BJ (cell line): ENCODE results near the gene IGSF21. TPM values are rescaled to one million over a fixed set of nuclear protein-coding genes. Genes with fewer than 3 reads are reported as not detected.
"Not testable (repeated sequence)": the region's sequence is repeated elsewhere in the genome, so short reads cannot be mapped to it uniquely, and the experiment has no call there.

Experiments
- CTCF ChIA-PET: fragments of 350-600 bp; formaldehyde crosslinking; extraction: SDS; loops from one replicate; lab custom pipeline; 2021; ENCODE audit warnings: antibody characterized with exemption, inconsistent platforms; lab: Yijun Ruan, JAX
- POLR2A ChIA-PET: fragments of 300-600 bp; sonication (Branson Sonifier 250); formaldehyde crosslinking; extraction: SDS; loops from one replicate; lab custom pipeline; 2021; ENCODE audit warnings: antibody characterized with exemption; lab: Charles Lee
- DNase-seq: peaks from one replicate; pipeline ENCODE4 v3.0.0-alpha.2; 2011; ENCODE audit warnings: low read depth
- H3K27me3 ChIP-seq: 2 replicates; pipeline ENCODE4 v1.6.0; 2011; ENCODE audit warnings: low read length; ENCODE audit not compliant: control insufficient read depth, insufficient read depth
- H3K36me3 ChIP-seq: 2 replicates; pipeline ENCODE4 v1.5.1; 2011; ENCODE audit warnings: low read length; ENCODE audit not compliant: control insufficient read depth, insufficient read depth
- H3K4me3 ChIP-seq: 2 replicates; pipeline ENCODE4 v1.5.1; 2011; ENCODE audit warnings: low read depth, mild to moderate bottlenecking, control low read depth, low read length
- polyA plus RNA-seq: library from polyadenylated mRNA; depleted of rRNA; stranded (reverse); fragments of >200 nt; gene quantifications from 2 replicates; pipeline ENCODE4 v1.2.3, GENCODE V29; 2011
- TF ChIP-seq, protein P1 (sequence below): IDR thresholded peaks from 2 replicates; pipeline ENCODE4 v1.5.1; 2011; ENCODE audit warnings: low read depth, mild to moderate bottlenecking, control low read depth, inconsistent platforms, low read length, moderate library complexity; ENCODE audit not compliant: insufficient read depth

Gene IGSF21
- polyA plus RNA-seq, 1 experiment, result not detected

DNA sequence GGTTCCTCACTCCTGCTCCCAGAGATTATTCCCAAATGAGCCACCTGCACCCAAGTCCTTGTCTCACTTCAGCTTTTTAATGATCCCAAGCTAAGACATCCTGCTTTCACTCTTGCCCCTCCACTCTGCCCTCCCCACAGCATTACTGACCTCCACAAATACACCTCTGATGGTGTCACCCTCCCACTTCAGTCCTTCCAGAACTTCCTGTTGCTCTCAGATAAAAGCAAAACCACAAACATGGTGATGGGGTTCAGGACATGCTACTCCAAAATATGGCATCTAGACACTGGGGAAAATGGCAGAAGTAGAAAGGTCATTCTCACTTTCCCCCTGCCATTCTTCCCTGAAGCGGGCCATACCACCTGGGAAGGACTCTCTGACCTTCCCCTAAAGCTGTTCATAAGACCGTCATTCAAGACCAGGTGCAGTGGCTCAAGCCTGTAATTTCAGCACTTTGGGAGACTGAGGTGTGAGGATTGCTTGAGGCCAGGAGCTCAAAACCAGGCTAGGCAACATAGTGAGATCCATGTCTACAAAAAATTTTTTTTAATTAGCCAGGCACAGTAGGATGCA, 307.4 kb downstream of the IGSF21 start:
- Histone ChIP-seq H3K27me3 (no peaks in the 10 kb centered on the region), H3K4me3 (no peak overlapping the region), H3K36me3 (no peaks in the 10 kb centered on the region)
- TF ChIP-seq, protein P1, sequence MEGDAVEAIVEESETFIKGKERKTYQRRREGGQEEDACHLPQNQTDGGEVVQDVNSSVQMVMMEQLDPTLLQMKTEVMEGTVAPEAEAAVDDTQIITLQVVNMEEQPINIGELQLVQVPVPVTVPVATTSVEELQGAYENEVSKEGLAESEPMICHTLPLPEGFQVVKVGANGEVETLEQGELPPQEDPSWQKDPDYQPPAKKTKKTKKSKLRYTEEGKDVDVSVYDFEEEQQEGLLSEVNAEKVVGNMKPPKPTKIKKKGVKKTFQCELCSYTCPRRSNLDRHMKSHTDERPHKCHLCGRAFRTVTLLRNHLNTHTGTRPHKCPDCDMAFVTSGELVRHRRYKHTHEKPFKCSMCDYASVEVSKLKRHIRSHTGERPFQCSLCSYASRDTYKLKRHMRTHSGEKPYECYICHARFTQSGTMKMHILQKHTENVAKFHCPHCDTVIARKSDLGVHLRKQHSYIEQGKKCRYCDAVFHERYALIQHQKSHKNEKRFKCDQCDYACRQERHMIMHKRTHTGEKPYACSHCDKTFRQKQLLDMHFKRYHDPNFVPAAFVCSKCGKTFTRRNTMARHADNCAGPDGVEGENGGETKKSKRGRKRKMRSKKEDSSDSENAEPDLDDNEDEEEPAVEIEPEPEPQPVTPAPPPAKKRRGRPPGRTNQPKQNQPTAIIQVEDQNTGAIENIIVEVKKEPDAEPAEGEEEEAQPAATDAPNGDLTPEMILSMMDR, result no peak
- CTCF ChIA-PET, result no interaction called here
- POLR2A ChIA-PET, result no interaction called here
- DNase-seq, result no peak

- no peak for DNase-seq
- ChIA-PET CTCF (no interaction called here), POLR2A (no interaction called here)
- TF ChIP-seq, protein P1, result no peak
- no peak overlapping the region for H3K4me3 ChIP-seq
- no peaks in the 10 kb centered on the region for H3K27me3 ChIP-seq
- no peaks in the 10 kb centered on the region for H3K36me3 ChIP-seq
Measured at GRCh38 chr1:18415448-18416027, 307.9 kb downstream of the IGSF21 start.

DNA sequence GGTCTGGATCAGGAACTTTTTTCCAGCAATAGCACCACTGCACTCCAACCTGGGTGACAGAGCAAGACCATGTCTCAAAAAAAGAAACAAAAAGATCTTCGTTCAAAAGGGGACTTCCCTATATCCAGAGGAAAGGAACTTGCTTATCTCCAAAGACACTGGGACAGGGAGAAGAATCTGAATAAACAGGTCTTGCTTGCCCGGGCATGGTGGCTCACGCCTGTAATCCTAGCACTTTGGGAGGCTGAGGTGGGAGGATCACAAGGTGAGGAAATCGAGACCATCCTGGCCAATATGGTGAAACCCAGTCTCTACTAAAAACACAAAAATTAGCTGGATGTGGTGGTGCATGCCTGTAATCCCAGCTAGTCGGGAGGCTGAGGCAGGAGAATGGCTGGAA, 308.5 kb downstream of the IGSF21 start:
- H3K27me3 ChIP-seq, H3K36me3 ChIP-seq, DNase-seq, POLR2A ChIA-PET, CTCF ChIA-PET, H3K4me3 ChIP-seq: not testable (repeated sequence)

DNA sequence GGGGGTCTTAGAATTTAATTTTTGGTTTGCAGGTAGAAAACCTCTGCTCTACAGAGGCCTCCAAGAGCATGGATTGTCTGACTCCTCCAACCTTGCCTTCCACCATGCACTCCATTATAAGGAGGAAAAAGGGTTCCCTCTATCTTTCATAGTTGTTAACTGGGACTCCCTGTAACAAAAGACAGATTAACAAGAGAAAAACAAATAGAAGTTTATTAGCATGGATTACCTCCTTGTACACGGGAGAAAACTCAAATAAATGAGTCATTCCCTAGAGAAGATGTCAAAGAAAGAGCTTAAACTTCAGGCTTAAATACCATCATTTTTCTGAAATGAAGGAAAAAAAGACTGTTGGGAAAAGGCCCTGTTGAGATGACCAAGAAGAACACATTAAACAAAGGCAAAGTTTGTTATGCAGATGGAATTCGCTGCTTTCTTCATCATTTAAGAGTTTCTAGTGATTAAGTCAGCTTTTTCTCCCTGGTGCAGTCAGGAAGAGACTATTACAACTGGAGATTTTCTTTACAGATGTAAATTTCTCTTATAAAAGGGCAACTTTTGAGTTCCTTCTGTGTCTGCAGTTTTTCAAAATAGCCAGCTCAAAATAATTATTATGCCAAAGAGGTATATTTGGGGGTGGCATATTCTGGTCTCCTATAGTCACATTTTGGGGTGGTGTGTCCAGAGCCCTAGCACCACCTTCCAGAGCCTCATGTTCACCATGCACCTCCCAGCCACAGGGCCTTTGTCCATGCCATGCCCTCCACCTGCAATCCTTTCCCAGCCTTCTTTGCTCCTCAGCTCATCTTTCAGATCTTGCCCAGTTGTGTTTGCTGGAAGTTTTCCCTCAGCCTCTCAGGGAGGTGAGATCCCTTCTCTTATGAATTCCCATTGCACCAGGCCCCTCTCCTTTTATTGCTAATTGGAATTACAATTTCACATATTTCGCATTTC, 310.0 kb downstream of the IGSF21 start:
- Histone ChIP-seq H3K4me3 (no peak overlapping the region), H3K36me3 (no peaks in the 10 kb centered on the region), H3K27me3 (no peaks in the 10 kb centered on the region)
- DNase-seq, result no peak
- ChIA-PET CTCF (no interaction called here), POLR2A (no interaction called here)
- TF ChIP-seq, protein P1, result no peak

DNA sequence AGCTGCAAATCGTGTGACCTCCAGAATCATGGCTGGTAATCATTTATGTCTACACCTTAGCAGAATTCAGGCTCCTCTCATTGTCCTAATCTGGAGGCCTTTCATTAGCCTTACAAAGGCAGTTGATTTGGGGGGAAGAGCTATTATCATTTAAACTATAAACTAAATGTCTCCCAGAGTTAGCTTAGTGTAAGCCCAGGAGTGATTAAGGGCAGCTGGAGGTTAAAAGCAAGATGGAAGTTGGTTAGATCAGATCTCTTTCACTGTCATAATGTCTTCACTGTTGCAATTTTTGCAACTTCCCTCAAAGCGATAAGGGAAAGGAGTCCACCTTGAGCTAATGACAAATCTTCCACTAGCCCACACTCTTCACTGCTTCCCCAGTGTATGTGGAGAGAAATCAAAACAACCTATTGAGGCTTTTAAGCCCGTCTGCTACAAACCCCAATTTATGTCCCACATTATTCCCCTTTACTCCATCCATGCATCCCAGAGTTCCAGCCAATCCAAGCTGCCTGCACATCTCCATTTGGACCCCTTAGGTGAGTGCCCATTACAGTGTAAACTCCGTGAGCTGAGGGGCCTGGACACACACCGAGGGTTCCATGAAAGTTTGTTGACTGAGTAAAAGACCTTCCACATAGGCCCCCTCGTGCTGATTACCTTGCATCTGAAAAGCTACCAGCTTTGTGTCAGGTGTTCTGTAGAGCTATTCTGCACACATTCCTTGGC, 311.7 kb downstream of the IGSF21 start:
- DNase-seq, result no peak
- POLR2A ChIA-PET, result no interaction called here
- H3K36me3 ChIP-seq, result no peaks in the 10 kb centered on the region
- H3K27me3 ChIP-seq, result no peaks in the 10 kb centered on the region
- no peak overlapping the region for H3K4me3 ChIP-seq
- CTCF ChIA-PET, result no interaction called here
- TF ChIP-seq, protein P1, result no peak
